Stomach (tissue), 4 donors: ENCODE results near the gene SLC6A8.

Source experiments
- POLR2A ChIP-seq, 4 donors: fragments of 450-650 bp; IDR thresholded peaks; one replicate each; pipeline ENCODE4 v1.6.1; 2016; ENCODE audit warnings: antibody characterized with exemption in 4 of 4, control low read depth in 2 of 4, mild to moderate bottlenecking in 1 of 4, moderate library complexity in 1 of 4
- POLR2AphosphoS5 ChIP-seq, 3 donors: sonication (generic); formaldehyde crosslinking; IDR thresholded peaks; one replicate each; pipeline ENCODE4 v1.6.1; 2016; ENCODE audit warnings: antibody characterized with exemption in 3 of 3
- TF ChIP-seq, protein P1 (sequence below), 7 experiments: fragments of 450-650 bp in 4 of 7; fragments of 200-600 bp in 3 of 7; sonication (generic) in 3 of 7; IDR thresholded peaks; one replicate each; pipeline ENCODE4 v1.5.1; 2016 to 2019; ENCODE audit warnings: antibody characterized with exemption in 7 of 7, control low read depth in 2 of 7, mild to moderate bottlenecking in 1 of 7

DNA sequence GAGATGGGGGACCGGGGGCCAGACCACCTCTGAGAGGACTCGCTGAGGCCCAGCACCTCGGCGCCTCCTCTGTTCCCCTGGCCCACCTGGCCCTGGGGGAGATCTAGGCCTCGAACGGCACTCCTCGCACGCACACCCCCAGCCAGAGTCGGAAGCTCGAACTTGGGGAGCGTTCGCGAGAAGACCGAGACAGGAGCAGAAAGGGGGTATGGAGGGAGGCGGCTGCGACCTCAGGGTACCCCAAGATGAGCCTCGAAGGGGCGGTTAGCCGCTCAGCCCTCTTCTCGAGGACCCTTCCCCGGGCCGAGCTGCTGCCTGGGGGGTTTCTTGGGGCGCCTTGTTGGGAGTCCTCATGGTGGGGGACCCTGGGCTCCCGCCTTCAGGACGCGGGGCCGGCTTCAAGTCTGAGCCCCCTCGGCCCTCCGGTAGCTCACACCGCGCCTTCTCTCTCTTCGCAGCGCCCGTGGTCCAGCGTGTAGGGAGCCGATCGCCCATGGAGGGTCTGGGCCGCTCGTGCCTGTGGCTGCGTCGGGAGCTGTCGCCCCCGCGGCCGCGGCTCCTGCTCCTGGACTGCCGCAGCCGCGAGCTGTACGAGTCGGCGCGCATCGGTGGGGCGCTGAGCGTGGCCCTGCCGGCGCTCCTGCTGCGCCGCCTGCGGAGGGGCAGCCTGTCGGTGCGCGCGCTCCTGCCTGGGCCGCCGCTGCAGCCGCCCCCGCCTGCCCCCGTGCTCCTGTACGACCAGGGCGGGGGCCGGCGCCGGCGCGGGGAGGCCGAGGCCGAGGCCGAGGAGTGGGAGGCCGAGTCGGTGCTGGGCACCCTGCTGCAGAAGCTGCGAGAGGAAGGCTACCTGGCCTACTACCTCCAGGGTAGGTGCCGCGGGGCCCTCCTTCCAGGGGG is 40.0 kb upstream of the SLC6A8 start:
- TF ChIP-seq POLR2AphosphoS5 (IDR thresholded peaks at IDR 0.05) (no peak), POLR2A (IDR thresholded peaks at IDR 0.05) (no peak)
- TF ChIP-seq, protein P1, sequence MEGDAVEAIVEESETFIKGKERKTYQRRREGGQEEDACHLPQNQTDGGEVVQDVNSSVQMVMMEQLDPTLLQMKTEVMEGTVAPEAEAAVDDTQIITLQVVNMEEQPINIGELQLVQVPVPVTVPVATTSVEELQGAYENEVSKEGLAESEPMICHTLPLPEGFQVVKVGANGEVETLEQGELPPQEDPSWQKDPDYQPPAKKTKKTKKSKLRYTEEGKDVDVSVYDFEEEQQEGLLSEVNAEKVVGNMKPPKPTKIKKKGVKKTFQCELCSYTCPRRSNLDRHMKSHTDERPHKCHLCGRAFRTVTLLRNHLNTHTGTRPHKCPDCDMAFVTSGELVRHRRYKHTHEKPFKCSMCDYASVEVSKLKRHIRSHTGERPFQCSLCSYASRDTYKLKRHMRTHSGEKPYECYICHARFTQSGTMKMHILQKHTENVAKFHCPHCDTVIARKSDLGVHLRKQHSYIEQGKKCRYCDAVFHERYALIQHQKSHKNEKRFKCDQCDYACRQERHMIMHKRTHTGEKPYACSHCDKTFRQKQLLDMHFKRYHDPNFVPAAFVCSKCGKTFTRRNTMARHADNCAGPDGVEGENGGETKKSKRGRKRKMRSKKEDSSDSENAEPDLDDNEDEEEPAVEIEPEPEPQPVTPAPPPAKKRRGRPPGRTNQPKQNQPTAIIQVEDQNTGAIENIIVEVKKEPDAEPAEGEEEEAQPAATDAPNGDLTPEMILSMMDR (IDR thresholded peaks at IDR 0.05), result no peak
